ENCODE measurements around the gene ZNF3.

Gene ZNF3

DNA sequence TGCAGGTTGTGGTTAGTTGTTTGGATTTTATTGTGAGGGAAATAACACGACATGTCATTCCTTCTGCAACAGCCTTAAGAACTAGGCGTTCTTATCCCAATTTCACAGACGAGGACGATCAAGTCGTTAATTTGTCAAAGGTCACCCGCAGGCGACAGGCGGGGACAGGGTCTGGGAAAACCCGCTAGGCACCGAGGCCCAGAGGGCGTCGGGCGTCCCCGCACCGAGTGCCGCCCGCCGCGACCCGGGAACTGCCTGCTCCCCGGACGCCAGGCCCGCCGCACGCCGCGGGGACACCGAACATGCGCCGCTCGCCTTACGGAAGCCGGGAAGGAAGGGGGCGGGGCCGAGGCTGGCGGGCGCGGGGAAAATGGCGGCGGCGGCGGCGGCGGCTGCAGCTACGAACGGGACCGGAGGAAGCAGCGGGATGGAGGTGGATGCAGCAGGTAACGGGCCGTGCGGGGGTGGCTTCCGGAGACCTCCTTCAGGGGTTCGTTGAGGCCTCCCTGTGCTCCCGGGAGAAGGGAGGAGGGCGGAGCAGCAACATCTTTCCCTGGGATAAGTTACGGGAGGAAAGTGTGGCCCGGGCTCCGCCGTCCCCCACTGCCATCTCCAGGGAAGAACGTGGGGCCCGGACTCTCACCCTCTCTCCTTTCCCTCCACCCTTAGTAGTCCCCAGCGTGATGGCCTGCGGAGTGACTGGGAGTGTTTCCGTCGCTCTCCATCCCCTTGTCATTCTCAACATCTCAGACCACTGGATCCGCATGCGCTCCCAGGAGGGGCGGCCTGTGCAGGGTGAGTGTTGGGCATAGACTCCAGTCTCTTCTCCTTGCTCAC is 7.3 kb upstream of the ZNF3 start, which contains the start of gene COPS6:
COPS6 (plus strand) TSS at position 349 of the 837 bp plus-strand sequence; CDS start at position 371, 22 bp downstream.
- DNase-seq (ENCODE audit: low spot score): peak; percentile 83

DNA sequence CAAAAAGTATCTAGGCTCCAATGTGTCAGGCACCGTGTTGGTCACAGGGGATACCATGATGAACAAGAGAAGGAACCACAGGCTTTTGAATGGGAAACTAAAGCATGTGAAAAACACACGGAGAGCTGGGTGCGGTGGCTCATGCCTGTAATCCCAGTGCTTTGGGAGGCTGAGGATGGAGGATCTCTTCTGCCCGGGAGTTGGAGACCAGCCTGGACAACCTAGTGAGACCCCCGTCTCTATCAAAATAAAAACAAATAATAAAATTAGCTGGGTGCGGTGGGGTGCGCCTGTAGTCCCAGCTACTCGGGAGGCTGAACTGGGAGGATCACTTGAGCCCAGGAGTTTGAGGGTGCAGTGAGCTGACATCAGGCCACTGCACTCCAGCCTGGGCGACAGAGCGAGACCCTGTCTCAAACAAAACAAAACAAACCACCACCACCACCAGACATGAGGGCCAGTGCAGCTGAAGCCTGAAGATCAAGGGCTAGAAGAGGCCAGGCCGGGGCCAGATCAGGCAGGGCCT is 6.6 kb upstream of the ZNF3 start:
- no peak for DNase-seq (ENCODE audit: low spot score)

DNA sequence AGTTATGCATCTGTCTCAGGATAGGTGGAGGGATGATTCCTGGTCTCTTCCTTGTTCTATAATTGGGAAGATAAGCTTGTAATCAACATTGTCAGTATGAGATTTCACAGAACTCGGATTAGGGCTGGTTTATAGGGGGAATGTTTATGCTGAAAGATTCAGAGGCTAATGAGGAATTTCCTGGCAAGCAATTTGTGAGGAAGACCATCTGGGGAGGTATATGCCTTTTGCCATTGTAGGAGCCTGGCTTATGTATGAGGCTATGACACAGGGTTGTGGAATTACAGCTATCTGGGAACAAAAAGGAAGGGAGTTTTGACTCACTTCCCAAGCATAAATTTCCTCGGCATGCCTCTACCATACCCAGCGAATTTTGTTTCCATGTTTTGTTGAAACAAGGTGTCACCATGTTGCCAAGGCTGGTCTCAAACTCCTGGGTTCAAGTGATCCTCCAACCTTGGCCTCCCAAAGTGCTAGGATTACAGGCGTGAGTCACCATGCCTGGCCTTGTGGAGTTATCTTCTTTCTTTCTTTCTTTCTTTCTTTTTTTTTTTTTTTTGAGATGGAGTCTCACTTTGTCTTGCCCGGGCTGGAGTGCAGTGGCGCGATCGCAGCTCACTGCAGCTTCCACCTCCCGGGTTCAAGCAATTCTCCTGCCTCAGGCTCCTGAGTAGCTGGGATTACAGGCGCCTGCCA is 5.7 kb upstream of the ZNF3 start:
- peak; percentile 51 for DNase-seq (ENCODE audit: low spot score)

DNA sequence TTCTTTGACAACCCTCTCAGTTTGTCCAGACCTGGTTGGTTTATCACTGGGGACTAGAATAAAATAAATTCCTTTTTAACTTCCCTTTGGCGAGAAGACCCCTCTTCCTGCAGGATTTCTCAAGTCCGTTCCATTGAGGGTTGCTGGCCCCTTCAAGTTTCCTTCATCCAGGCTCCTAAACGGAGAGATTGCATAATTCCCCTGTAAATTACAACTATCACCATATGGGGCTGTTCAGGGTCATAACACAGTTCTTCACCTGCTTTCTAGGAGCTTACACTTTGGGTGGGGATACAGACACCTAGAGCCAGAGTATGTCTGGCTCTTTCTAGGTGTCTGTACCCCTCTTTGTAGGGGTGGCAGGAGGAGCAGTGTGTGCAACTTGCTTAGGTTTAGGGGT is 4.0 kb upstream of the ZNF3 start:
- no peak for DNase-seq (ENCODE audit: low spot score)

DNA sequence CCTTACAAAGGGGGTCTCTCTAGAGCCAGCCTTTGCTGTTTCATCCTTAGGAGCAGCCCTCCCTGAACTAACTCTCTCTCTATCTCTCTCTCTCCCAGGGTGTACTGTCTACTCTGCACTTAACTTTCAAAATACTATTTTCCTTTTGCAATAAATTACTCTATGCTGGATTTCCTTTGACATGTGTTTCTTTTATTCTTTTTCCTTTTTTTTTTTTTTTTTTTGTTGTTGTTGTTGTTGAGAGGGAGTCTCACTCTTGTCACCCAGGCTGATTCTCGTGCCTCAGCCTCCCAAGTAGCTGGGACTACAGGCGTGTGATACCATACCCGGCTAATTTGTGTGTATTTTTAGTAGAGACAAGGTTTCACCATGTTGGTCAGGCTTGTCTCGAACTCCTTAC is 1.5 kb upstream of the ZNF3 start:
- DNase-seq (ENCODE audit: low spot score): no peak

DNA sequence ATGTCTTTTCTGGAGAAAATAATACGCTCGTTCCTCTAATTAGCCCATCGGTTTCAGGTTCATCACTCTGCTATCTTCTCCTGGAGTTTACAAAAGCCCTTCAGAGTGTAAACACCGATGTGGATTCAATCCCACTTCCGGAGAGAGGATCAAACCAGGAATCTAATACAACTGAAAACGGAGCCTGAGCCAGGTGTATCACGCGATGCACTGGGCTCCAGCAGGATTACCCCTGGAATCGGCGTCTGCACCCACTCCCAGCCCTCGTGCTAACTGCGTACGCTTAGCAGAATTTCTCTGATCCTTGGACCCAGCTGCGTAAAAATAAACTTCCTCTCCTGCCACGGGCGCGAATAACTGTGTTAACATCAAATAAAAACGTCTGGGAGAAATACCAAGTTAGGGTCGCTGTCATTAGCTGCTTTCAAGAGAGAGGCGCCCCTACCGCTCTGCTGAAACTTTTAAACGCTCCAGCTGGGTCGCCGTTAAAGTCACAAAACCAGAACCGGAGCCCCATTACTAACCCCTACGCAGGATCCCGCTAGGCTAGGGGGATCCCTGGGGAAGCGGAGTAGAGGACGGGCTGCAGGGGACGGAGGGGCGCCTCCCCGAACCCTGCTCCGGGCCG is 502 bp downstream of the ZNF3 start:
- DNase-seq (ENCODE audit: low spot score): no peak

DNA sequence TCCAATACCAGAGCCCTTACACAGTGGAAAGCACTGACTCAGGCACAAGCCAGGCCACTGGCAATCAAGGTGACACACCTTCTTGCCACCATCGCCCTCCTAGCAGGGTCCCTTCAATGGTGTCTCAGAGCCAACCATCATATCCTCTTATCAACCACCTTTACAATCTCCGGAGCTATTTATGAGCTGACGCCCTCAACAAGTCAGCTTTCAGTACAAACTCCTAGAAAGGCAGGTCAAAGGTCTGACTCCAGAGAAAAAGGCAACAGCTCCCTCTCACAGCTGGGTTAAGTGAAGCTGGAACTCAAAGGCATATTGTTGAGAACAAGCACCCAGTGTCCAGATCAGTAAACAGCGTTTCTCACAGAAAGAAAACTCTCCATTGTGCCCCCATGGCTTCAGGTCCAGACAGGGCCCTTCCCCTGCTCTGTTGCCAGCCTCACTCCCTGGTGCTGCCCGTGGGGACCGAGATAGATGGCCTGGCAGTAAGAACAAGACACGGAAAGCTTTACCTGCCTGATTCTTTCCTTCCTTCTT is 2.4 kb downstream of the ZNF3 start:
- peak; percentile 69 for DNase-seq (ENCODE audit: low spot score)

DNA sequence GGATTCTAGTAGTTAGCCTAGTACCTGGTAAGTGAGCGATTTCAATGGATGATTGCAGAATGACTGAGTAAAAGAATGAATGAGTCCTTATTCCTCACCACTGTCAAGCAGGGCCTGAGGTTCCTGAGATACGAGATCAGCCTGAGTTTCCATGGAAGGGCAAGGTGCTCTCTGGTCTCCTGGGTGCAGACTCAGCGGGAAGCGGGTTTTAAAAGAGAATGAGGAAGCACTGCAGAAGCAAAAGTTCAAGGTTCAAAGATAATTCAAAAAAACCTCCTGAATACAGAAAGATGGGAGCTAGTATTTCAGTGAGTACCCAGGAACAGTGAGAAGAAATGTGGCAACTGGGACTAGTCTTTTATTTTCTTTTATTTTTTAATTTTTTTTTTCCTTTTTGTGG is 4.3 kb downstream of the ZNF3 start:
- no peak for DNase-seq (ENCODE audit: low spot score)

DNA sequence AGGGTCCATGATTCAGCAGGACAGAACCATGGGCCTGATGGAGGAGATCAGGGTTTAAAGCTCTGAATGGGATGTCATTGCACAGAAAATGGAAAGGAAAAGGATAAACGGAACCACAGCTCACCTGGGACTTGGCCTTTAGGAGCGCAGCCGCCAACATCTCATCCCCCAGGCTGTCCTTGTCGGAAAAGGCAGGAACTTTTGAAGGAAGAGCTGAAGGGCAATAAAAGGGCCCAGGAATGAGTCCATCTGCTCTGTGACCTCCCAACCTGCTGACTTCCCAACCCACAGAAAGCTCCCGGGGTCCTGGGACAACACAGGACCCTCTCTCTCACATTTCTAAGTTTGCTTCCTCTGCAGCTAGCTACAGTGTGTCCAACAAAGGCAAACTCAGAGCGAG is 6.1 kb downstream of the ZNF3 start:
- no peak for DNase-seq (ENCODE audit: low spot score)

DNA sequence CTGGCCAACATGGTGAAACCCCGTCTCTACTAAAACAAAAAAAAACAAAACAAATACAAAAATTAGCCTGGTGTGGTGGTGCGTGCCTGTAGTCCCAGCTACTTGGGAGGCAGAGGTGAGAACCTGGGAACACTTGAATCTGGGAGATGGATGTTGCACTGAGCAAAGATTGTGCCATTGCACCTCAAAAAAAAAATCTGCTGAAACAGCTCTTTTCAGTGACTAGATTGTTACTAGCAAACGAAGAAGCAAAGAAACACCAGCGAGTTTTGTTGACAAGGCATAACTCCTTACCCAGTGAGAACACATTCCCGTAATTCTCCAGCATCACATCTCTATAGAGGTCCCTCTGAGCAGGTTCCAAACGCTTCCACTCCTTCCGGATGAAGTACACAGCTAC is 6.7 kb downstream of the ZNF3 start:
- DNase-seq (ENCODE audit: low spot score): no peak

DNA sequence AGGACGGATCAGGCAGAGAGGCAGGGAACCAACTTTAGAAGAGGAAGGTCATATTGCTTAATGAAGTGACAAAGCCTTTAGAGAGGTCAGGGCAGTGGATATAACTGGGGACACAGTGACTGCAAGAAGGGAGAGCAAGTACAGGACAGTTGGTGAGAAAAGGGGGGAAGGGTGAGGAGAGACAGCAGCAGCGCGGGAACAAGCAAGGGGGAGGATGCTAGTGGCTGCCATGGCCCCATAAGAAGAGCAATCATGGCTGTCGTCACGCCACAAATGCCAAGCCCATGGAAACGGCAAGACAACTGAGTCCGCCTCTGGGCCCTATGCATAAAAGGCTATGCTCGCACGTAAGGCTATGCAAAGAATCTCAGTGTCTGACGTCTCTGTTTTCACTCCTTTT is 9.1 kb downstream of the ZNF3 start:
- no peak for DNase-seq (ENCODE audit: low spot score)

DNA sequence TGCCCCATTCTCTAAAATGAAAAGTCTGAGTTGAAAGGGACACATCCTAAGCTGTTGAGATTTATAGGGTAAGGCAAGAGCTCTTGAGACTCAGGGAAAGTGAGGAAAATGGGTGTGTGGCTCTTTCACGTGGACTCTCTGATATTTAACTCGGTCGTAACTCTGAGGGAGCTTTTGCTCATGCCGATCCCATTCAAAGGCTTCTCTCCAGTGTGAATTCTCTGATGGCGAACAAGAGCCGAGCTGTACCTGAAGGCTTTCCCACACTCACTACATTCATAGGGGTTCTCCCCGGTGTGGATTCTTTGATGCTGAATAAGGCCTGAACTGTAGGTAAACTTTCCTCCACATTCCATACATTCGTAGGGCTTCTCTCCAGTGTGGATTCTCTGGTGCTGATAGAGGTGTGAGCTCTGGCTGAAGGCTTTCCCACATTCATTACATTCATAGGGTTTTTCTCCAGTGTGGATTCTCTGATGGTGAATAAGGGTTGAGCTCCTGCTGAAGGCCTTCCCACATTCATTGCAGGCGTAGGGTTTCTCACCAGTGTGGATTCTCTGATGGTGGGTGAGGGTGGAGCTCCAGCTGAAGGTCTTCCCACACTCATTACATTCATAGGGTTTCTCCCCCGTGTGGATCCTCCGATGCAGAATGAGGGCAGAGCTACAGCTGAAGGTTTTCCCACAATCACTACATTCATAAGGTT is 10.4 kb downstream of the ZNF3 start:
- no peak for DNase-seq (ENCODE audit: low spot score)

DNA sequence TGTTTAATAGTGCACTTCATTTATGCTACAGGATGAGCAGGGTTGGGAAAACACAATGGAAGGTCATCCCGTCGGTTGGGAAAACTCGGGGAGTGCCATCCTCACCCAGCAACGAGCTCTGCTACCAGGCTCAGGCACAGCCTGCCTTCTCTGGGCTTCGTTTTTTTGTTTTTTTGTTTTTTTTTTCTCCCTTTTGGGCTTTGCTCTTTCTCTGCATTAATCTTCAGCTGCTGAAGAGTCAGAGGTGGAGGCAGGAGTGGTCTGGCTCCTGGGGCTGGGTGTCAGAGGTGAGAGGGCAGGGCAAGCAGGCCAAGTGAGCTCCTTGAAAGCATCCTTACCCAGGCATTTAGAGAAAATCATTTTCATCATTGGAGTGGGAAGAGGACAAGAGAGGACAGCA is 11.5 kb downstream of the ZNF3 start:
- DNase-seq (ENCODE audit: low spot score): no peak

DNA sequence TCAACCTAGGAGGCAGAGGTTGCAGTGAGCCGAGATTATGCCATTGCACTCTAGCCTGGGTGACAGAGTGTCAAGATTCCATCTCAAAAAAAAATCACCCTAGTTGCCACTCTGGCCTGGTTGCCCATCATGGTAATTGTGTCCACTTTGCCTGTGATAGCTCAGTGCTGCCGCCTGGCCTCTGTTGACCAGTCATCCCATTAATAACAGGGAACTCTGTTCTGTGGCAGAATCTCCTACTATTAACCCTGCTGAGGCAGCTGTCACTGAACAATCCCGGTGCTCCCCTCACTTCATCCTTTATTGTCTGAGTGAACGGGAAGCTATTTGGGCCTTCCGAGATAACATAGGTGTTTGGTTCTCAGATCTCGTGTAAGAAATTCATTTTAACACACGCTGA is 14.6 kb downstream of the ZNF3 start:
- no peak for DNase-seq (ENCODE audit: low spot score)

DNA sequence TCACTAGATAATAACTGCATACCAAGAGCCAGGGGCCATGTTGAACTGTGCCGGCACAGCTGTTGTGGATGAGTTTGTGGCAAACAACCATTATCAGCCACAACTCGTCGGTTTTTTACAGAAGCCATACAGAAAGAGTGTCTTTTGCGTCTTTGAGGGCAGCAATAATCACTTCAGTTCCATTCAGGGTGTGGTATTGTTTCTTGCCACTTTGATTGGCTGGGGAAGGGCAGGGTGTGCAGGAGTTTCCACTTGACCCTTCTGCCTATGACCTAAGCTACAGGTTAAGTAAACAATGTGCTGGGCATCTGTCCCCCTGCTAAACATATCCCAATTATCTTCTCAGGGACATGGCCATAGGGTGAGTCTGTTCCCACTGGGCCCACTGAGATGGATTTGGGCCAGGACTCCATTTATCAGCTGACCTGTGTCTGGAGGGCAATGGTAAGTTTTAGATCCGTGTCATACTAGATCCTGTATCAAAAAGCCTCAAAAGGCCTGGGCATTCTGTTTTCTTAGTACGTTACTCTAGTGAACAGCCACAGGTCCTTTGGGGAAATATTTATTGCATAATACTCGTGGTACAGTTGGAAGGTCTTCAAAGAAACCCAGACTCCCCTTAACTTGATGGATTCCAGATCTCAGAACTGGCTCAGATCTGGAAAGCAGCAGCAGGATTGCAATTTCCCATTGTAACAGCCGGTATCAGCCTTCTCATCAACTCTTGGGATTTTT is 15.9 kb downstream of the ZNF3 start:
- DNase-seq (ENCODE audit: low spot score): no peak

DNA sequence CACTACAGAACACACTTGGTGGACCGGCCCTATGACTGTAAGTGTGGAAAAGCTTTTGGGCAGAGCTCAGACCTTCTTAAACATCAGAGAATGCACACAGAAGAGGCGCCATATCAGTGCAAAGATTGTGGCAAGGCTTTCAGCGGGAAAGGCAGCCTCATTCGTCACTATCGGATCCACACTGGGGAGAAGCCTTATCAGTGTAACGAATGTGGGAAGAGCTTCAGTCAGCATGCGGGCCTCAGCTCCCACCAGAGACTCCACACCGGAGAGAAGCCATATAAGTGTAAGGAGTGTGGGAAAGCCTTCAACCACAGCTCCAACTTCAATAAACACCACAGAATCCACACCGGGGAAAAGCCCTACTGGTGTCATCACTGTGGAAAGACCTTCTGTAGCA is 17.4 kb downstream of the ZNF3 start:
- DNase-seq (ENCODE audit: low spot score): no peak

DNA sequence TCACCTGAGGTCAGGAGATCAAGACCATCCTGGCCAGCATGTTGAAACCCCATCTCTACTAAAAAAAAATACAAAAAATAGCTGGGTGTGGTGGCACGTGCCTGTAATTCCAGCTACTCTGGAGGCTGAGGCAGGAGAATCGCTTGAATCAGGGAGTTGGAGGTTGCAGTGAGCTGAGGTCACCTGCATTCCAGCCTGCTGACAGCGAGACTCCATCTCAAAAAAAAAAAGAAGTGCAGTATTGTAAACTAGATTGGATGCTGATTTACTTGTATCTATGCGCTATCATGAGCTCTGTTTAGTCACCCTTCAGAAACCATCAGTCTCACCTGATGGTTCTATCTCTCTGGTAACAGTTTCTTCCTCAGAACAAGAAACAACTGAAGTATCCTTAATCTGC is 18.1 kb downstream of the ZNF3 start:
- DNase-seq (ENCODE audit: low spot score): no peak

DNA sequence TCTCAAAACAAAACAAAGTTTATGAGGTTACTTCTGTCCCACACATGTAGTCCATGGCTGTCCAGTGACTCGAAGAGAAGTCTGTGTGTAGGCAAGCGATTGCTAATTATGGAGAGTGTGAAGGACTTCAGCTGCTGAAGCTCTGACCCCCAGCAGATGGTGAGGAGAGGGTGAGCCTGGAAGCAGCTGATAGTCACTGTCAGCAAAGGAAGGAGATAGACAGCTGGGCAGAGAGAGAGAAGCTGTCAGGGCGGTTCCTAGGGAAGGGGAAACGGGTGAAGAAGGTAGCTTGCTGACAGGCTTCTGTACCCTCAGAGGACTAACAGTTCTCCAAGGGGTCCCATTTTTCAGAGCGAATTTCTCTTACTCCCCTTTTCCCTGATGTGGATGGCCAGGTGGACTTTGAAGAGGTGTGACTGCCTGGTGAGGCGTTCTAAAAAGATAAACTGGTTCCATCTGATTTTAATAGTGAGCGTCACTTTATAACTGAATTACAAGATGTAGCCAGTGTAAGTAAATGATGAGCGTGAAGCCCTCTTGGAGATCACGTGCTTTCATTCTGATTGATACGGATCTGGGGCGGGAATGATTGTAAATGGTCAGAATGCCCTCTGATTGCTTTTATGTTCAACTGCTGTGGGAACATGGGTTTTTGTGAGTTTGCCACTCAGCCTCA is 19.9 kb downstream of the ZNF3 start:
- no peak for DNase-seq (ENCODE audit: low spot score)

DNA sequence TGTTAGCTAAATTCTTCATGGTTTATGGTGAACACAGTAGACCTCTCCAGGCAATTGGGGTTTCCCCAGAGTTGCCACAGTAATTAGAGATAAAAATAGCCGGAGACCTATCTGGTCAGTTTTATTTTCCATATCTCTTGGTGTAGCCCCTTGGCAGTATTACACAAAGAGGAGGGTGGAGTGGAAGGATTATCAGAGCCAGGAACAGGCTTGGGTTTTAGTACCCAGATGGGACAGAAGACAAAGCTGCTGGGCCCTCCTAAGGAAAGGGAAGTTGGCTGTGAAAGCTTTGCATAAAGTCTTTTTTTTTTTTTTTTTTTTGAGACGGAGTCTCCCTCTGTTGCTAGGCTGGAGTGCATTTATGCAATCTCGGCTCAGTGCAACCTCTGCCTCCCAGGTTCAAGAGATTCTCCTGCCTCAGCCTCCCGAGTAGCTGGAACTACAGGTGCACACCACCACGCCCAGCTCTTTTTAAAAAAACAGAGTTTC is 22.2 kb downstream of the ZNF3 start:
- DNase-seq (ENCODE audit: low spot score): no peak

DNA sequence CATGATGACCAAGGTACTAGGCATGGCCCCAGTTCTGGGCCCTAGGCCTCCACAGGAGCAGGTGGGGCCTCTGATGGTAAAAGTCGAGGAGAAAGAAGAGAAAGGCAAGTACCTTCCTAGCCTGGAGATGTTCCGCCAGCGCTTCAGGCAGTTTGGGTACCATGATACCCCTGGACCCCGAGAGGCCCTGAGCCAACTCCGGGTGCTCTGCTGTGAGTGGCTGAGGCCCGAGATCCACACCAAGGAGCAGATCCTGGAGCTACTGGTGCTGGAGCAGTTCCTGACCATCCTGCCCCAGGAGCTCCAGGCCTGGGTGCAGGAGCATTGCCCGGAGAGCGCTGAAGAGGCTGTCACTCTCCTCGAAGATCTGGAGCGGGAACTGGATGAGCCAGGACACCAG is 24.5 kb downstream of the ZNF3 start:
- DNase-seq (ENCODE audit: low spot score): no peak

DNA sequence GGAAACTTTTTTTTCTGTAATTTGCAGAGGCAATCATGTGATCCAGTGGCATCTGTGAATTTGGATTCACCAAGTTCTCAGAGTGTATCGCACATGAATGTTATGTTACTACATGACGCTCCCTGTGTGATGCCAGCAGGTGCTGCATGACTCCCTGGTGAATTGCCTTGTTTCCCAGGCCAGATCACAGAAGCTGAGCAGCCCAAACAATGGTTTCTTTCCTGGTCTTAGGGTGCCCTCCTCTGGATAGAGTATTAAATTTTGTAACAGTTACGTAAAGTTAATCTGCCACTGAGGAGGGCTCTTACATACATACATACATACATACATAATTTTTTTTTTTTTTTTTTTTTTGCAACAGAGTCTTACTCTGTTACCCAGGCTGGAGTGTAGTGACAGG is 28.3 kb downstream of the ZNF3 start:
- peak; percentile 34 for DNase-seq (ENCODE audit: low spot score)
